NOMO-1 (cell line): ENCODE measurements around the gene KATNA1.

Experiments used
- DNase-seq, 2 experiments: peaks; one replicate each; lab custom pipeline; 2025; ENCODE audit not compliant: unreplicated experiment in 2 of 2; lab: John Stamatoyannopoulos, UW

KATNA1 gene

GRCh38 chr6:149614337-149614736 is 34.2 kb downstream of the KATNA1 start:
- DNase-seq, result no peak

- no peak for DNase-seq
These were observed 40.0 kb downstream of the KATNA1 start for GRCh38 chr6:149608381-149608982.

- DNase-seq, result no peak
These were observed 48.0 kb downstream of the KATNA1 start for GRCh38 chr6:149600508-149600907.

GRCh38 chr6:149593408-149593807 is 55.1 kb downstream of the KATNA1 start:
- no peak for DNase-seq

GRCh38 chr6:149592983-149593382 is 55.5 kb downstream of the KATNA1 start:
- DNase-seq, result no peak

- no peak for DNase-seq
These were observed 62.4 kb downstream of the KATNA1 start for GRCh38 chr6:149586149-149586548.

- DNase-seq, result no peak
These were observed 67.2 kb downstream of the KATNA1 start for GRCh38 chr6:149581349-149581748.

GRCh38 chr6:149580880-149581279 is 67.6 kb downstream of the KATNA1 start:
- DNase-seq, result no peak

GRCh38 chr6:149567945-149568585 is 80.4 kb downstream of the KATNA1 start:
- DNase-seq, result no peak

- no peak for DNase-seq
These were observed 81.3 kb downstream of the KATNA1 start for GRCh38 chr6:149567194-149567586.

- DNase-seq, result peak; percentile 45 to 50
These were observed 81.9 kb downstream of the KATNA1 start for GRCh38 chr6:149566410-149567193.

GRCh38 chr6:149565527-149566409 is 82.7 kb downstream of the KATNA1 start, which contains the start of gene GINM1:
GINM1 (plus strand) TSS chr6:149566375; CDS start chr6:149566415, 40 bp downstream.
- DNase-seq, result peak; percentile 91 to 92

- DNase-seq, result no peak
These were observed 84.6 kb downstream of the KATNA1 start for GRCh38 chr6:149563928-149564325.

GRCh38 chr6:149563203-149563927 is 85.1 kb downstream of the KATNA1 start:
- DNase-seq, result no peak

GRCh38 chr6:149560736-149561135 is 87.8 kb downstream of the KATNA1 start:
- DNase-seq, result no peak

GRCh38 chr6:149559389-149559788 is 89.1 kb downstream of the KATNA1 start:
- no peak for DNase-seq

- no peak for DNase-seq
These were observed 90.5 kb downstream of the KATNA1 start for GRCh38 chr6:149558029-149558428.

GRCh38 chr6:149551920-149552319 is 96.6 kb downstream of the KATNA1 start:
- DNase-seq, result no peak

- peak; percentile 92 to 96 for DNase-seq
These were observed 102.6 kb downstream of the KATNA1 start, which contains the start of gene PPIL4 for GRCh38 chr6:149545754-149546471. PPIL4 (minus strand) TSS chr6:149546043; CDS start chr6:149546005, 38 bp downstream.
